ENCODE measurements around the gene PPP3CA. TPM values are rescaled to one million over a fixed set of nuclear protein-coding genes. Genes with fewer than 3 reads are reported as not detected.

Gene PPP3CA
- total RNA-seq, 3 donors from 2014 or later = 32.4 to 59.6 (median 47.8) TPM

- H3K4me3 ChIP-seq = no peak overlapping the region
- DNase-seq (ENCODE audit: low spot score in 2 of 2) = no peak
- no peak overlapping the region for H3K27ac ChIP-seq
- intact Hi-C loops (cut with DNase I; ENCODE audit: low total_unique reads) = loop anchor here (10.0 kb wide), 1 partner anchor 224 kb away; no protein-coding TSS in a partner anchor
- no peaks in the 10 kb centered on the region for H3K9me3 ChIP-seq
- H3K4me1 ChIP-seq = no peaks in the 10 kb centered on the region
- no peaks in the 10 kb centered on the region for H3K27me3 ChIP-seq
- H3K36me3 ChIP-seq = no peaks in the 10 kb centered on the region
- no peak for TF ChIP-seq POLR2AphosphoS5 (IDR thresholded peaks at IDR 0.05)
- no peak for TF ChIP-seq CTCF (IDR thresholded peaks at IDR 0.05)
- TF ChIP-seq POLR2A (IDR thresholded peaks at IDR 0.05) = no peak
Observed at GRCh38 chr4:101158507-101158906, 188.8 kb downstream of the PPP3CA start.

GRCh38 chr4:101158134-101158482 lies 189.2 kb downstream of the PPP3CA start:
- Histone ChIP-seq H3K4me3 (no peak overlapping the region), H3K27ac (no peak overlapping the region), H3K9me3 (no peaks in the 10 kb centered on the region), H3K36me3 (no peaks in the 10 kb centered on the region), H3K4me1 (no peaks in the 10 kb centered on the region), H3K27me3 (no peaks in the 10 kb centered on the region)
- no peak for DNase-seq (ENCODE audit: low spot score in 2 of 2)
- intact Hi-C loops (cut with DNase I; ENCODE audit: low total_unique reads) = loop anchor here (10.0 kb wide), 1 partner anchor 223 kb away; no protein-coding TSS in a partner anchor
- no peak for TF ChIP-seq POLR2AphosphoS5 (IDR thresholded peaks at IDR 0.05)
- TF ChIP-seq CTCF (IDR thresholded peaks at IDR 0.05) = no peak
- no peak for TF ChIP-seq POLR2A (IDR thresholded peaks at IDR 0.05)

GRCh38 chr4:101157415-101158133 lies 189.8 kb downstream of the PPP3CA start:
- Histone ChIP-seq H3K27me3 (no peaks in the 10 kb centered on the region), H3K4me1 (no peaks in the 10 kb centered on the region), H3K4me3 (no peak overlapping the region), H3K27ac (peak overlapping the region in 1 of 2 donors; percentile 54), H3K36me3 (no peaks in the 10 kb centered on the region), H3K9me3 (no peaks in the 10 kb centered on the region)
- intact Hi-C loops (cut with DNase I; ENCODE audit: low total_unique reads) = loop anchor here (10.0 kb wide), 1 partner anchor 223 kb away; no protein-coding TSS in a partner anchor
- DNase-seq (ENCODE audit: low spot score in 2 of 2) = no peak
- TF ChIP-seq POLR2AphosphoS5 (IDR thresholded peaks at IDR 0.05) (no peak), POLR2A (IDR thresholded peaks at IDR 0.05) (no peak), CTCF (IDR thresholded peaks at IDR 0.05) (no peak)

GRCh38 chr4:101156619-101157310 lies 190.6 kb downstream of the PPP3CA start:
- no peaks in the 10 kb centered on the region for H3K4me1 ChIP-seq
- no peaks in the 10 kb centered on the region for H3K27me3 ChIP-seq
- H3K36me3 ChIP-seq = no peaks in the 10 kb centered on the region
- H3K9me3 ChIP-seq = no peaks in the 10 kb centered on the region
- TF ChIP-seq POLR2A (IDR thresholded peaks at IDR 0.05) = no peak
- no peak for TF ChIP-seq CTCF (IDR thresholded peaks at IDR 0.05)
- no peak for TF ChIP-seq POLR2AphosphoS5 (IDR thresholded peaks at IDR 0.05)
- no peak for DNase-seq (ENCODE audit: low spot score in 2 of 2)
- H3K4me3 ChIP-seq = no peak overlapping the region
- peak overlapping the region; percentile 54 to 56 for H3K27ac ChIP-seq
- intact Hi-C loops (cut with DNase I; ENCODE audit: low total_unique reads) = loop anchor here (10.0 kb wide), 1 partner anchor 222 kb away; no protein-coding TSS in a partner anchor

GRCh38 chr4:101155945-101156344 lies 191.4 kb downstream of the PPP3CA start:
- TF ChIP-seq POLR2AphosphoS5 (IDR thresholded peaks at IDR 0.05) (no peak), POLR2A (IDR thresholded peaks at IDR 0.05) (no peak), CTCF (IDR thresholded peaks at IDR 0.05) (no peak)
- Histone ChIP-seq H3K9me3 (no peaks in the 10 kb centered on the region), H3K27ac (peak overlapping the region; percentile 54 to 56), H3K4me3 (no peak overlapping the region), H3K4me1 (no peaks in the 10 kb centered on the region), H3K36me3 (no peaks in the 10 kb centered on the region), H3K27me3 (no peaks in the 10 kb centered on the region)
- DNase-seq (ENCODE audit: low spot score in 2 of 2) = no peak
- intact Hi-C loops (cut with DNase I; ENCODE audit: low total_unique reads) = loop anchor here (10.0 kb wide), 1 partner anchor 221 kb away; no protein-coding TSS in a partner anchor

Data from breast epithelium (tissue), 4 donors.